CD4-positive, CD25-positive, alpha-beta regulatory T cell (primary cell): Measurements from ENCODE around the gene CHST11. TPM values are rescaled to one million over a fixed set of nuclear protein-coding genes. Genes with fewer than 3 reads are reported as not detected.
A peak's percentile ranks its signal among the peaks of the same experiment; 100 is the strongest.

Experiments
- ATAC-seq, 2 donors: fragments of 150-1000 bp; cut with Tn5 transposase; one replicate each; pipeline ENCODE4 v1.10.0; 2021; ENCODE audit warnings: low read depth in 2 of 2, moderate number of reproducible peaks in 2 of 2, moderate library complexity in 1 of 2
- DNase-seq, 3 donors: peaks; one replicate each; pipeline versions ENCODE4 v3.0.0 to v3.0.0-alpha.2; 2012 to 2022; ENCODE audit warnings: mixed read lengths in 1 of 3
- H3K27ac ChIP-seq: one replicate; pipeline ENCODE4 v1.7.0; 2013; ENCODE audit warnings: mild to moderate bottlenecking, low read length; ENCODE audit not compliant: insufficient read depth, poor library complexity, severe bottlenecking
- H3K27me3 ChIP-seq: one replicate; pipeline ENCODE4 v1.7.0; 2013; ENCODE audit warnings: low read length; ENCODE audit not compliant: control insufficient read depth, insufficient read depth
- H3K36me3 ChIP-seq: one replicate; pipeline ENCODE4 v1.7.0; 2013; ENCODE audit warnings: mild to moderate bottlenecking, low read length, moderate library complexity; ENCODE audit not compliant: control insufficient read depth, insufficient read depth
- H3K4me1 ChIP-seq: 2 replicates; pipeline ENCODE4 v1.7.0; 2013; ENCODE audit warnings: mild to moderate bottlenecking, low read length; ENCODE audit not compliant: insufficient read depth, control insufficient read depth, poor library complexity, severe bottlenecking
- H3K4me3 ChIP-seq: one replicate; pipeline ENCODE4 v1.7.0; 2013; ENCODE audit warnings: low read depth, mild to moderate bottlenecking, low read length, moderate library complexity
- H3K9me3 ChIP-seq, 2 experiments: 1 replicate in 1 of 2; 2 replicates in 1 of 2; pipeline ENCODE4 v1.7.0; 2013; ENCODE audit warnings: low read length in 2 of 2, mild to moderate bottlenecking in 1 of 2, moderate library complexity in 1 of 2; ENCODE audit not compliant: control insufficient read depth in 2 of 2
- H3K27ac Mint-ChIP-seq, 3 donors: one replicate each; pipeline ENCODE4 v1.8.0; 2020 to 2022; ENCODE audit warnings: mild to moderate bottlenecking in 3 of 3, mixed read lengths in 3 of 3, moderate library complexity in 2 of 3
- H3K27me3 Mint-ChIP-seq: one replicate; pipeline ENCODE4 v1.8.0; 2022; ENCODE audit warnings: mild to moderate bottlenecking, mixed read lengths
- H3K36me3 Mint-ChIP-seq: one replicate; pipeline ENCODE4 v1.8.0; 2020; ENCODE audit warnings: mixed read lengths
- H3K4me1 Mint-ChIP-seq, 4 donors: one replicate each; pipeline ENCODE4 v1.8.0; 2020 to 2022; ENCODE audit warnings: mixed read lengths in 4 of 4, mild to moderate bottlenecking in 1 of 4
- H3K4me3 Mint-ChIP-seq, 4 donors: one replicate each; pipeline ENCODE4 v1.8.0; 2020 to 2022; ENCODE audit warnings: mild to moderate bottlenecking in 4 of 4, mixed read lengths in 4 of 4, moderate library complexity in 3 of 4
- H3K9me3 Mint-ChIP-seq, 7 donors: one replicate each; pipeline ENCODE4 v1.8.0; 2020 to 2022; ENCODE audit warnings: mixed read lengths in 7 of 7, mild to moderate bottlenecking in 3 of 7, moderate library complexity in 2 of 7
- polyA plus RNA-seq, 4 donors: library from polyadenylated mRNA; unstranded; fragments of 300-500 nt; fragmentation: Illumina TruSeq; gene quantifications; one replicate each; pipeline ENCODE4 v1.2.3, GENCODE V29; 2021
- total RNA-seq: library from RNA; stranded (reverse); gene quantifications from one replicate; pipeline ENCODE4 v1.2.3, GENCODE V29; 2022

Gene CHST11
- total and polyA plus RNA-seq, 5 donors from 2014 or later: 70.2 to 192 (median 105) TPM

DNA sequence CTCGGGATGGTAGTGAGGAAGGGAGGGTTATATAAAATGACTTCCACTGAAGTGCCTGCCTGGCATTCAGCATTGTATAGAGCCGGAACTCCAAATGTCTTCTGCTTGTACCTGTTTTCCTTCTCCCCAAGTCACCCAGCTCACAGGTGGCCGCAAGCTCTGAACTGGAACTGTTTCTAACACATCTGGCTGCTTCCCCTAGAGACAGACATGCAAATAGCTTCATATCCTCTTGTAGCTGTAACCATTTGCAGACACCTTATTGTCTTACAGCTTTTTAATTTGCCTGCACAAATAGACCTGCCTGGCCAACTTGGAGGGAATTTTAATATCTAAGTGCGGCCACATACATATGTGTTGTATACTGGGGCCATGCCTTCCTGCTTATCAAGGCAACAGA is 126.0 kb downstream of the CHST11 start:
- Histone ChIP-seq H3K36me3 (peaks cover 3% of the 10 kb centered on the region), H3K4me1 (peaks cover 61% of the 10 kb centered on the region), H3K9me3 (no peaks in the 10 kb centered on the region), H3K27me3 (no peaks in the 10 kb centered on the region), H3K4me3 (no peak overlapping the region), H3K27ac (no peak overlapping the region)
- Mint-ChIP-seq H3K4me3 (peak overlapping the region in 3 of 4 donors; percentile 5 to 52 (median 40)), H3K27ac (peak overlapping the region; percentile 39 to 74 (median 43)), H3K9me3 (no peaks in the 10 kb centered on the region), H3K4me1 (peaks cover 60 to 92% (median 80%) of the 10 kb centered on the region in 4 donors), H3K27me3 (no peaks in the 10 kb centered on the region), H3K36me3 (peaks cover 16% of the 10 kb centered on the region)
- ATAC-seq (peak; percentile 58 to 63), DNase-seq (peak in 2 of 3 donors; percentile 18 to 37)

- Histone ChIP-seq H3K36me3 (no peaks in the 10 kb centered on the region), H3K27ac (no peak overlapping the region), H3K27me3 (no peaks in the 10 kb centered on the region), H3K4me3 (no peak overlapping the region), H3K4me1 (peaks cover 56% of the 10 kb centered on the region), H3K9me3 (no peaks in the 10 kb centered on the region)
- peaks cover 15% of the 10 kb centered on the region for H3K36me3 Mint-ChIP-seq
- peaks cover 59 to 90% (median 76%) of the 10 kb centered on the region in 4 donors for H3K4me1 Mint-ChIP-seq
- DNase-seq (no peak), ATAC-seq (no peak)
- peak overlapping the region in 3 of 4 donors; percentile 18 to 41 (median 40) for H3K4me3 Mint-ChIP-seq
- H3K9me3 Mint-ChIP-seq: no peaks in the 10 kb centered on the region
- no peaks in the 10 kb centered on the region for H3K27me3 Mint-ChIP-seq
- peak overlapping the region in 1 of 3 donors; percentile 1 for H3K27ac Mint-ChIP-seq
Measured at GRCh38 chr12:104583301-104583700, 126.6 kb downstream of the CHST11 start.

DNA sequence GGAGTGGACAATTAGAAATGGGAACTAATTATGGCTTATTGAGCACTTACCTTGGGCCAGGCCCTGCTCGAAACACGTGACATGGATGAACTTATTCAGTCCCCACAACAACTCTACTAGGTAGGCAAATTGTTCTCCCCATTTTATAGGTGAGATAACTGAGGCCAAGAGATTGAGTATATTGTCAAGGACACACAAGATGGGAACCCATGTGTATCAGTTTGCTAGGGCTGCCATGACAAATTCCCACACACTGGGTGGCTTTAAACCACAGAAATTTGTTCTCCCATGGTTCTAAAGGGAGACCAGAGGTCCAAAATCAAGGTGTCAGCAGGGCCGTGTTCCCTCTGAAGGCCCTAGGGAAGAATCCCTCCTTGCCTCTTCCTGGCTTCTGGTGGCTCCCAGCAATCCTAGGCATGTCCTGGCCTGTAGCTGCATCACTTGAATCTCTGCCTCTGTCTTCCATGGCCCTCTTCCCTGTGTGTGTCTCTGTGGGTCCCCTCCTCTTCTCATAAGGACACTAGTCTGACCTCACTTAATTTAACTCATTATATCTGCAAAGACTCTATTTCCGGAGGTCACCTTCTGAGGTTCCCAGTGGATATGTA is 128.8 kb downstream of the CHST11 start:
- Mint-ChIP-seq H3K9me3 (no peaks in the 10 kb centered on the region), H3K36me3 (peaks cover 24% of the 10 kb centered on the region), H3K27me3 (peaks cover 4% of the 10 kb centered on the region), H3K4me1 (peaks cover 46 to 87% (median 66%) of the 10 kb centered on the region in 4 donors), H3K27ac (peak overlapping the region in 1 of 3 donors; percentile 59), H3K4me3 (no peak overlapping the region)
- Histone ChIP-seq H3K27ac (no peak overlapping the region), H3K4me3 (no peak overlapping the region), H3K27me3 (no peaks in the 10 kb centered on the region), H3K9me3 (no peaks in the 10 kb centered on the region), H3K4me1 (peaks cover 33% of the 10 kb centered on the region), H3K36me3 (peaks cover 6% of the 10 kb centered on the region)
- DNase-seq: no peak
- ATAC-seq: no peak

- H3K27ac ChIP-seq: no peak overlapping the region
- peaks cover 27% of the 10 kb centered on the region for H3K4me1 ChIP-seq
- no peaks in the 10 kb centered on the region for H3K9me3 ChIP-seq
- H3K4me3 Mint-ChIP-seq: no peak overlapping the region
- H3K27me3 Mint-ChIP-seq: peaks cover 4% of the 10 kb centered on the region
- peaks cover 6% of the 10 kb centered on the region for H3K36me3 ChIP-seq
- peaks cover 31% of the 10 kb centered on the region for H3K36me3 Mint-ChIP-seq
- DNase-seq (no peak), ATAC-seq (no peak)
- peak overlapping the region in 1 of 3 donors; percentile 50 for H3K27ac Mint-ChIP-seq
- no peaks in the 10 kb centered on the region for H3K9me3 Mint-ChIP-seq
- H3K27me3 ChIP-seq: no peaks in the 10 kb centered on the region
- H3K4me1 Mint-ChIP-seq: peaks cover 39 to 87% (median 64%) of the 10 kb centered on the region in 4 donors
- H3K4me3 ChIP-seq: no peak overlapping the region
Measured at GRCh38 chr12:104586351-104586919, 129.7 kb downstream of the CHST11 start.

GRCh38 chr12:104588047-104588920 is 131.5 kb downstream of the CHST11 start:
- peak overlapping the region in 1 of 4 donors; percentile 59 for H3K4me3 Mint-ChIP-seq
- Histone ChIP-seq H3K4me1 (peaks cover 13% of the 10 kb centered on the region), H3K4me3 (no peak overlapping the region), H3K36me3 (peaks cover 6% of the 10 kb centered on the region), H3K27ac (no peak overlapping the region), H3K27me3 (no peaks in the 10 kb centered on the region), H3K9me3 (no peaks in the 10 kb centered on the region)
- no peak for ATAC-seq
- H3K9me3 Mint-ChIP-seq: no peaks in the 10 kb centered on the region
- peaks cover 30 to 85% (median 60%) of the 10 kb centered on the region in 4 donors for H3K4me1 Mint-ChIP-seq
- peaks cover 33% of the 10 kb centered on the region for H3K36me3 Mint-ChIP-seq
- DNase-seq: no peak
- peak overlapping the region in 1 of 3 donors; percentile 76 for H3K27ac Mint-ChIP-seq
- H3K27me3 Mint-ChIP-seq: peaks cover 4% of the 10 kb centered on the region

- peaks cover 9% of the 10 kb centered on the region for H3K4me1 ChIP-seq
- Mint-ChIP-seq H3K36me3 (peaks cover 33% of the 10 kb centered on the region), H3K4me3 (peak overlapping the region in 1 of 4 donors; percentile 59), H3K4me1 (peaks cover 30 to 85% (median 60%) of the 10 kb centered on the region in 4 donors), H3K27ac (peak overlapping the region in 1 of 3 donors; percentile 76), H3K9me3 (no peaks in the 10 kb centered on the region), H3K27me3 (peaks cover 4% of the 10 kb centered on the region)
- H3K4me3 ChIP-seq: no peak overlapping the region
- no peaks in the 10 kb centered on the region for H3K9me3 ChIP-seq
- DNase-seq (no peak), ATAC-seq (no peak)
- peaks cover 6% of the 10 kb centered on the region for H3K36me3 ChIP-seq
- no peak overlapping the region for H3K27ac ChIP-seq
- no peaks in the 10 kb centered on the region for H3K27me3 ChIP-seq
Measured at GRCh38 chr12:104588921-104589590, 132.3 kb downstream of the CHST11 start.

- no peak for ATAC-seq
- Histone ChIP-seq H3K27ac (no peak overlapping the region), H3K4me3 (no peak overlapping the region), H3K4me1 (peaks cover 9% of the 10 kb centered on the region), H3K27me3 (no peaks in the 10 kb centered on the region), H3K36me3 (peaks cover 6% of the 10 kb centered on the region), H3K9me3 (no peaks in the 10 kb centered on the region)
- Mint-ChIP-seq H3K4me1 (peaks cover 23 to 84% (median 62%) of the 10 kb centered on the region in 4 donors), H3K9me3 (no peaks in the 10 kb centered on the region), H3K27me3 (peaks cover 4% of the 10 kb centered on the region), H3K4me3 (peak overlapping the region in 1 of 4 donors; percentile 38), H3K27ac (peak overlapping the region in 1 of 3 donors; percentile 62), H3K36me3 (peaks cover 26% of the 10 kb centered on the region)
- no peak for DNase-seq
Measured at GRCh38 chr12:104590022-104590421, 133.3 kb downstream of the CHST11 start.
